ENCODE measurements around the gene MSH6.
"Not testable (repeated sequence)": the region's sequence is repeated elsewhere in the genome, so short reads cannot be mapped to it uniquely, and the experiment has no call there.

MSH6 gene

GRCh38 chr2:47849368-47849767 is 66.4 kb downstream of the MSH6 start:
- ATAC-seq, result no peak

- no peak for ATAC-seq
Measured at GRCh38 chr2:47850198-47850597, 67.3 kb downstream of the MSH6 start.

- ATAC-seq, result not testable (repeated sequence)
Measured at GRCh38 chr2:47853067-47853777, 70.3 kb downstream of the MSH6 start.

All from activated CD4-positive, CD25-positive, alpha-beta regulatory T cell treated with anti-CD3 and anti-CD28 coated beads, Interleukin-2, amount 50 U/mL, for 24 hours (primary cell).